Calu3 (cell line): ENCODE measurements around the gene SOX10. TPM values are rescaled to one million over a fixed set of nuclear protein-coding genes. Genes with fewer than 3 reads are reported as not detected.

Source experiments
- BruUV-seq: library from RNA; stranded (reverse); fragments of 400-500 nt; replicated peaks from 2 replicates; lab custom pipeline; 2021; lab: Mats Ljungman, UMichigan
- CTCF ChIA-PET: fragments of 300-600 bp; sonication (Branson Sonifier 250); formaldehyde crosslinking; loops from one replicate; lab custom pipeline; 2022; ENCODE audit warnings: antibody characterized with exemption; lab: Charles Lee
- DNase-seq: peaks from one replicate; pipeline ENCODE4 v3.0.0; 2022
- H3K27ac Mint-ChIP-seq: one replicate; pipeline ENCODE4 v1.8.0; 2022; ENCODE audit warnings: mixed read lengths; ENCODE audit not compliant: unreplicated experiment
- H3K27me3 Mint-ChIP-seq: one replicate; pipeline ENCODE4 v1.8.0; 2022; ENCODE audit warnings: mixed read lengths; ENCODE audit not compliant: unreplicated experiment
- H3K36me3 Mint-ChIP-seq: one replicate; pipeline ENCODE4 v1.8.0; 2022; ENCODE audit warnings: mild to moderate bottlenecking, moderate library complexity, mixed read lengths; ENCODE audit not compliant: insufficient read depth, unreplicated experiment
- H3K4me1 Mint-ChIP-seq: one replicate; pipeline ENCODE4 v1.8.0; 2022; ENCODE audit warnings: mild to moderate bottlenecking, low read depth, mixed read lengths; ENCODE audit not compliant: unreplicated experiment
- H3K4me3 Mint-ChIP-seq: one replicate; pipeline ENCODE4 v1.8.0; 2022; ENCODE audit warnings: mild to moderate bottlenecking, low read depth, moderate library complexity, mixed read lengths; ENCODE audit not compliant: unreplicated experiment
- H3K9me3 Mint-ChIP-seq: one replicate; pipeline ENCODE4 v1.8.0; 2022; ENCODE audit warnings: low read depth, mixed read lengths; ENCODE audit not compliant: unreplicated experiment
- intact Hi-C: fragments of 100-400 bp; cut with micrococcal nuclease; formaldehyde crosslinking; loops from one replicate; pipeline ENCODE4 v1.10.0; 2022; ENCODE audit not compliant: unreplicated experiment
- total RNA-seq: library from RNA; stranded (reverse); gene quantifications from 2 replicates; pipeline ENCODE4 v1.2.3, GENCODE V29; 2022
- TF ChIP-seq, protein P1 (sequence below): fragments of 200-600 bp; IDR thresholded peaks from one replicate; pipeline ENCODE4 v1.8.0; 2022; ENCODE audit warnings: antibody characterized with exemption; ENCODE audit not compliant: unreplicated experiment

The SOX10 gene
- total RNA-seq, 1 experiment from 2014 or later = not detected

GRCh38 chr22:37926771-37927636, 57.4 kb downstream of the SOX10 start:
- DNase-seq = no peak
- Mint-ChIP-seq H3K9me3 (no peaks in the 10 kb centered on the region), H3K4me1 (no peaks in the 10 kb centered on the region), H3K27me3 (no peaks in the 10 kb centered on the region), H3K27ac (no peak overlapping the region), H3K36me3 (peaks cover 51% of the 10 kb centered on the region), H3K4me3 (no peak overlapping the region)
- intact Hi-C loops = no loop called here
- TF ChIP-seq, protein P1, sequence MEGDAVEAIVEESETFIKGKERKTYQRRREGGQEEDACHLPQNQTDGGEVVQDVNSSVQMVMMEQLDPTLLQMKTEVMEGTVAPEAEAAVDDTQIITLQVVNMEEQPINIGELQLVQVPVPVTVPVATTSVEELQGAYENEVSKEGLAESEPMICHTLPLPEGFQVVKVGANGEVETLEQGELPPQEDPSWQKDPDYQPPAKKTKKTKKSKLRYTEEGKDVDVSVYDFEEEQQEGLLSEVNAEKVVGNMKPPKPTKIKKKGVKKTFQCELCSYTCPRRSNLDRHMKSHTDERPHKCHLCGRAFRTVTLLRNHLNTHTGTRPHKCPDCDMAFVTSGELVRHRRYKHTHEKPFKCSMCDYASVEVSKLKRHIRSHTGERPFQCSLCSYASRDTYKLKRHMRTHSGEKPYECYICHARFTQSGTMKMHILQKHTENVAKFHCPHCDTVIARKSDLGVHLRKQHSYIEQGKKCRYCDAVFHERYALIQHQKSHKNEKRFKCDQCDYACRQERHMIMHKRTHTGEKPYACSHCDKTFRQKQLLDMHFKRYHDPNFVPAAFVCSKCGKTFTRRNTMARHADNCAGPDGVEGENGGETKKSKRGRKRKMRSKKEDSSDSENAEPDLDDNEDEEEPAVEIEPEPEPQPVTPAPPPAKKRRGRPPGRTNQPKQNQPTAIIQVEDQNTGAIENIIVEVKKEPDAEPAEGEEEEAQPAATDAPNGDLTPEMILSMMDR = no peak
- BruUV-seq = no TSS peak
- CTCF ChIA-PET = no interaction called here

DNA sequence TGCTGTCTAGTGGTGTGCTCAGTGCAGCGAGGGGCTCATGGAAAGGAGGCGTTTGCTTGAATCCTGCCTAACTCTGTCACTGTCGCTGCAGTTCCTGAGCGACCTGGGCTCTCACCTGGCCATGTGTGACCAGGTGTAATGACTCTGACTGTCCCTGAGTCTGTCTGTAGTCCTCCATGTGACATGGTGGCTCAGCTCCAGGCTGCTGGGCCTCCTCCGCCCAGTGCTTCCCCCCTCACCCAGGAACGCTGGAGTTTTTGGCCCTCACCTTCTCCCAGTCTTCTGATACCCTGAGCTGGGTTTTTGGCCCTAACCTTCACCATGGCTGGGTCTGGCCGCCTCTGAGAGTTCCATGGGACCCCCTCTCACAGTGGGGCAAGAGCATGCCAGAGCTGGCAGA, 58.0 kb downstream of the SOX10 start:
- H3K9me3 Mint-ChIP-seq = no peaks in the 10 kb centered on the region
- CTCF ChIA-PET = no interaction called here
- no peak overlapping the region for H3K4me3 Mint-ChIP-seq
- H3K27ac Mint-ChIP-seq = no peak overlapping the region
- intact Hi-C loops = no loop called here
- no peak for DNase-seq
- TF ChIP-seq, protein P1 = no peak
- no peaks in the 10 kb centered on the region for H3K4me1 Mint-ChIP-seq
- no TSS peak for BruUV-seq
- H3K36me3 Mint-ChIP-seq = peaks cover 57% of the 10 kb centered on the region
- H3K27me3 Mint-ChIP-seq = no peaks in the 10 kb centered on the region

GRCh38 chr22:37925767-37926166, 58.6 kb downstream of the SOX10 start:
- CTCF ChIA-PET = no interaction called here
- Mint-ChIP-seq H3K36me3 (peaks cover 63% of the 10 kb centered on the region), H3K27me3 (no peaks in the 10 kb centered on the region), H3K9me3 (no peaks in the 10 kb centered on the region), H3K4me3 (no peak overlapping the region), H3K27ac (no peak overlapping the region), H3K4me1 (no peaks in the 10 kb centered on the region)
- intact Hi-C loops = no loop called here
- BruUV-seq = no TSS peak
- no peak for DNase-seq
- TF ChIP-seq, protein P1 = no peak

- peaks cover 67% of the 10 kb centered on the region for H3K36me3 Mint-ChIP-seq
- H3K27me3 Mint-ChIP-seq = no peaks in the 10 kb centered on the region
- H3K9me3 Mint-ChIP-seq = no peaks in the 10 kb centered on the region
- no peak overlapping the region for H3K27ac Mint-ChIP-seq
- intact Hi-C loops = no loop called here
- H3K4me1 Mint-ChIP-seq = no peaks in the 10 kb centered on the region
- DNase-seq = no peak
- TF ChIP-seq, protein P1 = no peak
- H3K4me3 Mint-ChIP-seq = no peak overlapping the region
- BruUV-seq = no TSS peak
- CTCF ChIA-PET = no interaction called here
Measured at GRCh38 chr22:37925330-37925729, 59.0 kb downstream of the SOX10 start.
